ENCODE measurements around the gene PCDHGB7.
A peak's percentile ranks its signal among the peaks of the same experiment; 100 is the strongest.

DNA sequence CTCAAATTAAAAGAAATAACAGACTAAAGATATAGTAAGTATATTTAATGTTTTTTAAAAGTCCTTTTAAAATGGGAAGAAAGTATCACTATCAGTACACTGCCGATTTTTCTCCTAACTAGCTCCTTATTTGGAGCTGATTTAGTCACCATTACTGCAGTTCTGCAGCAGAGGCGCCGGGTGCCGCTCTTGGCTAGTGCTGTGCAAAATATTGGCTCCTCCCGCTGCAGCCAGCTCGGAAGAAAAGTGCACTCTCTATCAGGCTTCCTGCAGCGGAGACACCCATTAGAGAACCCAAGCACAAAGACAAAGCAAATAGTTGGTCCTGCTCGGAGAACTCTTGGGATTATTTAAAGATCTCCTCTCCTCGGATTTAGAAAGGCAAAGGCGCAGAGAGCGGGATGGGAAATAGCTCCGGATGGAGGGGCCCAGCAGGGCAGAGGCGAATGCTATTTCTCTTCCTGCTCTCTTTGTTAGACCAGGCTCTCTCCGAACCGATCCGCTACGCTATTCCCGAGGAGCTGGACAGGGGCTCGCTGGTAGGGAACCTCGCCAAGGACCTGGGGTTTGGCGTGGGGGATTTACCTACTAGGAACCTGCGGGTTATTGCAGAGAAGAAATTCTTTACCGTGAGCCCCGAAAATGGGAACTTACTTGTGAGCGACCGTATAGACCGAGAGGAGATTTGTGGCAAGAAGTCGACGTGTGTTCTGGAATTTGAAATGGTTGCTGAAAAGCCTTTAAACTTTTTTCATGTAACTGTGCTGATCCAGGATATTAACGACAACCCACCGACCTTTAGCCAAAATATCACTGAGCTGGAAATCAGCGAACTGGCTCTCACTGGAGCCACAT lies 47.3 kb upstream of the PCDHGB7 start, which contains the start of gene PCDHGB3:
- TF ChIP-seq, protein P1, sequence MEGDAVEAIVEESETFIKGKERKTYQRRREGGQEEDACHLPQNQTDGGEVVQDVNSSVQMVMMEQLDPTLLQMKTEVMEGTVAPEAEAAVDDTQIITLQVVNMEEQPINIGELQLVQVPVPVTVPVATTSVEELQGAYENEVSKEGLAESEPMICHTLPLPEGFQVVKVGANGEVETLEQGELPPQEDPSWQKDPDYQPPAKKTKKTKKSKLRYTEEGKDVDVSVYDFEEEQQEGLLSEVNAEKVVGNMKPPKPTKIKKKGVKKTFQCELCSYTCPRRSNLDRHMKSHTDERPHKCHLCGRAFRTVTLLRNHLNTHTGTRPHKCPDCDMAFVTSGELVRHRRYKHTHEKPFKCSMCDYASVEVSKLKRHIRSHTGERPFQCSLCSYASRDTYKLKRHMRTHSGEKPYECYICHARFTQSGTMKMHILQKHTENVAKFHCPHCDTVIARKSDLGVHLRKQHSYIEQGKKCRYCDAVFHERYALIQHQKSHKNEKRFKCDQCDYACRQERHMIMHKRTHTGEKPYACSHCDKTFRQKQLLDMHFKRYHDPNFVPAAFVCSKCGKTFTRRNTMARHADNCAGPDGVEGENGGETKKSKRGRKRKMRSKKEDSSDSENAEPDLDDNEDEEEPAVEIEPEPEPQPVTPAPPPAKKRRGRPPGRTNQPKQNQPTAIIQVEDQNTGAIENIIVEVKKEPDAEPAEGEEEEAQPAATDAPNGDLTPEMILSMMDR (IDR thresholded peaks at IDR 0.05; ENCODE audit: insufficient read depth, low read length), result peak; percentile 70
- no peak for TF ChIP-seq GABPA (IDR thresholded peaks at IDR 0.05; ENCODE audit: low read depth)
- TF ChIP-seq, protein P2, sequence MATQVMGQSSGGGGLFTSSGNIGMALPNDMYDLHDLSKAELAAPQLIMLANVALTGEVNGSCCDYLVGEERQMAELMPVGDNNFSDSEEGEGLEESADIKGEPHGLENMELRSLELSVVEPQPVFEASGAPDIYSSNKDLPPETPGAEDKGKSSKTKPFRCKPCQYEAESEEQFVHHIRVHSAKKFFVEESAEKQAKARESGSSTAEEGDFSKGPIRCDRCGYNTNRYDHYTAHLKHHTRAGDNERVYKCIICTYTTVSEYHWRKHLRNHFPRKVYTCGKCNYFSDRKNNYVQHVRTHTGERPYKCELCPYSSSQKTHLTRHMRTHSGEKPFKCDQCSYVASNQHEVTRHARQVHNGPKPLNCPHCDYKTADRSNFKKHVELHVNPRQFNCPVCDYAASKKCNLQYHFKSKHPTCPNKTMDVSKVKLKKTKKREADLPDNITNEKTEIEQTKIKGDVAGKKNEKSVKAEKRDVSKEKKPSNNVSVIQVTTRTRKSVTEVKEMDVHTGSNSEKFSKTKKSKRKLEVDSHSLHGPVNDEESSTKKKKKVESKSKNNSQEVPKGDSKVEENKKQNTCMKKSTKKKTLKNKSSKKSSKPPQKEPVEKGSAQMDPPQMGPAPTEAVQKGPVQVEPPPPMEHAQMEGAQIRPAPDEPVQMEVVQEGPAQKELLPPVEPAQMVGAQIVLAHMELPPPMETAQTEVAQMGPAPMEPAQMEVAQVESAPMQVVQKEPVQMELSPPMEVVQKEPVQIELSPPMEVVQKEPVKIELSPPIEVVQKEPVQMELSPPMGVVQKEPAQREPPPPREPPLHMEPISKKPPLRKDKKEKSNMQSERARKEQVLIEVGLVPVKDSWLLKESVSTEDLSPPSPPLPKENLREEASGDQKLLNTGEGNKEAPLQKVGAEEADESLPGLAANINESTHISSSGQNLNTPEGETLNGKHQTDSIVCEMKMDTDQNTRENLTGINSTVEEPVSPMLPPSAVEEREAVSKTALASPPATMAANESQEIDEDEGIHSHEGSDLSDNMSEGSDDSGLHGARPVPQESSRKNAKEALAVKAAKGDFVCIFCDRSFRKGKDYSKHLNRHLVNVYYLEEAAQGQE (IDR thresholded peaks at IDR 0.05; ENCODE audit: insufficient replicate concordance, low read depth), result peak; percentile 27
- TF ChIP-seq POLR2AphosphoS5 (IDR thresholded peaks at IDR 0.05; ENCODE audit: low read depth), result no peak
